CD4-positive, alpha-beta T cell treated with Interleukin-15 for 1 hour (primary cell): Measurements from ENCODE around the gene MAPK10.
"Not testable (repeated sequence)": the region's sequence is repeated elsewhere in the genome, so short reads cannot be mapped to it uniquely, and the experiment has no call there.

Experiments used
- DNase-seq: peaks from one replicate; pipeline ENCODE4 v3.0.0-alpha.2; 2020

MAPK10 gene

GRCh38 chr4:86021671-86022070 lies 338.2 kb downstream of the MAPK10 start:
- DNase-seq: not testable (repeated sequence)

- no peak for DNase-seq
These were observed 339.9 kb downstream of the MAPK10 start for GRCh38 chr4:86019906-86020305.

- no peak for DNase-seq
These were observed 340.5 kb downstream of the MAPK10 start for GRCh38 chr4:86019362-86019761.

GRCh38 chr4:86015412-86016350 lies 344.2 kb downstream of the MAPK10 start:
- DNase-seq: no peak

- DNase-seq: no peak
These were observed 345.3 kb downstream of the MAPK10 start for GRCh38 chr4:86014599-86014998.

GRCh38 chr4:86013621-86014020 lies 346.2 kb downstream of the MAPK10 start:
- DNase-seq: no peak

GRCh38 chr4:86011117-86011516 lies 348.7 kb downstream of the MAPK10 start:
- DNase-seq: no peak

GRCh38 chr4:86007042-86007441 lies 352.8 kb downstream of the MAPK10 start:
- no peak for DNase-seq

GRCh38 chr4:86006057-86006456 lies 353.8 kb downstream of the MAPK10 start:
- no peak for DNase-seq

GRCh38 chr4:86004030-86004429 lies 355.8 kb downstream of the MAPK10 start:
- DNase-seq: no peak

GRCh38 chr4:86001591-86001990 lies 358.3 kb downstream of the MAPK10 start:
- DNase-seq: no peak

GRCh38 chr4:85995361-85995760 lies 364.5 kb downstream of the MAPK10 start:
- DNase-seq: no peak

- DNase-seq: no peak
These were observed 365.3 kb downstream of the MAPK10 start for GRCh38 chr4:85994576-85994975.

GRCh38 chr4:85993641-85994040 lies 366.2 kb downstream of the MAPK10 start:
- no peak for DNase-seq

- no peak for DNase-seq
These were observed 373.6 kb downstream of the MAPK10 start for GRCh38 chr4:85986266-85986665.

GRCh38 chr4:85979276-85979675 lies 380.6 kb downstream of the MAPK10 start:
- no peak for DNase-seq

- no peak for DNase-seq
These were observed 389.3 kb downstream of the MAPK10 start for GRCh38 chr4:85970535-85970934.

GRCh38 chr4:85968945-85969819 lies 390.7 kb downstream of the MAPK10 start:
- DNase-seq: no peak

GRCh38 chr4:85967872-85968271 lies 392.0 kb downstream of the MAPK10 start:
- no peak for DNase-seq

- no peak for DNase-seq
These were observed 393.5 kb downstream of the MAPK10 start for GRCh38 chr4:85966373-85966772.

GRCh38 chr4:85965529-85965928 lies 394.3 kb downstream of the MAPK10 start:
- DNase-seq: no peak

GRCh38 chr4:85965017-85965416 lies 394.8 kb downstream of the MAPK10 start:
- DNase-seq: not testable (repeated sequence)

GRCh38 chr4:85964298-85964697 lies 395.6 kb downstream of the MAPK10 start:
- DNase-seq: no peak

GRCh38 chr4:85963231-85963630 lies 396.6 kb downstream of the MAPK10 start:
- no peak for DNase-seq
